Hematopoietic multipotent progenitor cell treated with erythropoietin and hydrocortisone succinate and interleukin-3 and kit ligand, for 4 days (in vitro differentiated cells): ENCODE results near the gene DRC1.
A peak's percentile ranks its signal among the peaks of the same experiment; 100 is the strongest.

ENCODE experiments used
- DNase-seq: peaks from one replicate; pipeline ENCODE4 v3.0.0-alpha.2; 2015

DRC1 gene

GRCh38 chr2:26400723-26401122 is 997 bp upstream of the DRC1 start:
- DNase-seq, result no peak

GRCh38 chr2:26407526-26407925 is 5.8 kb downstream of the DRC1 start:
- DNase-seq, result no peak

- no peak for DNase-seq
These were observed 8.1 kb downstream of the DRC1 start for GRCh38 chr2:26409785-26410184.

- DNase-seq, result no peak
These were observed 9.1 kb downstream of the DRC1 start for GRCh38 chr2:26410764-26411243.

GRCh38 chr2:26411419-26411818 is 9.7 kb downstream of the DRC1 start:
- DNase-seq, result no peak

GRCh38 chr2:26412091-26412673 is 10.5 kb downstream of the DRC1 start:
- peak; percentile 89 for DNase-seq

- no peak for DNase-seq
These were observed 12.6 kb downstream of the DRC1 start for GRCh38 chr2:26414311-26414710.

GRCh38 chr2:26421961-26422360 is 20.2 kb downstream of the DRC1 start:
- no peak for DNase-seq

GRCh38 chr2:26422947-26423629 is 21.4 kb downstream of the DRC1 start:
- DNase-seq, result no peak

- DNase-seq, result no peak
These were observed 22.0 kb downstream of the DRC1 start for GRCh38 chr2:26423750-26424149.

- no peak for DNase-seq
These were observed 22.5 kb downstream of the DRC1 start for GRCh38 chr2:26424221-26424620.

GRCh38 chr2:26428846-26429245 is 27.1 kb downstream of the DRC1 start:
- DNase-seq, result no peak

- no peak for DNase-seq
These were observed 28.3 kb downstream of the DRC1 start for GRCh38 chr2:26429779-26430578.

GRCh38 chr2:26430826-26431225 is 29.1 kb downstream of the DRC1 start:
- no peak for DNase-seq

- DNase-seq, result no peak
These were observed 30.6 kb downstream of the DRC1 start for GRCh38 chr2:26432363-26432762.

GRCh38 chr2:26432859-26433258 is 31.1 kb downstream of the DRC1 start:
- no peak for DNase-seq

- no peak for DNase-seq
These were observed 33.4 kb downstream of the DRC1 start for GRCh38 chr2:26435106-26435505.

GRCh38 chr2:26438526-26438925 is 36.8 kb downstream of the DRC1 start:
- DNase-seq, result no peak

- no peak for DNase-seq
These were observed 37.2 kb downstream of the DRC1 start for GRCh38 chr2:26438926-26439325.

GRCh38 chr2:26442301-26442700 is 40.6 kb downstream of the DRC1 start:
- peak; percentile 52 for DNase-seq

- DNase-seq, result no peak
These were observed 41.0 kb downstream of the DRC1 start for GRCh38 chr2:26442707-26443106.

- DNase-seq, result no peak
These were observed 42.5 kb downstream of the DRC1 start for GRCh38 chr2:26444236-26444635.

- DNase-seq, result no peak
These were observed 46.9 kb downstream of the DRC1 start for GRCh38 chr2:26448651-26449050.
